Embryonic facial prominence (tissue), 1 donor: ENCODE data around the gene SGCE.
"Not testable (repeated sequence)": the region's sequence is repeated elsewhere in the genome, so short reads cannot be mapped to it uniquely, and the experiment has no call there.

Experiments
- DNase-seq: peaks from one replicate; pipeline ENCODE4 v3.0.0-alpha.2; 2016; ENCODE audit errors: extremely low spot score

Gene SGCE

GRCh38 chr7:94655848-94656657, at the start of gene SGCE:
Gene SGCE, minus strand, starts transcription at chr7:94656133. Its CDS starts 35 bp downstream, at chr7:94656098.
- peak; percentile 55 for DNase-seq

GRCh38 chr7:94705155-94706021, 49.5 kb upstream of the SGCE start:
- not testable (repeated sequence) for DNase-seq

- peak; percentile 12 for DNase-seq
Measured at GRCh38 chr7:94701555-94701973, 45.6 kb upstream of the SGCE start.

GRCh38 chr7:94700926-94701554, 45.1 kb upstream of the SGCE start:
- no peak for DNase-seq

- no peak for DNase-seq
Measured at GRCh38 chr7:94698275-94698674, 42.3 kb upstream of the SGCE start.

- DNase-seq: no peak
Measured at GRCh38 chr7:94697035-94697974, 41.4 kb upstream of the SGCE start.

- no peak for DNase-seq
Measured at GRCh38 chr7:94687810-94688209, 31.9 kb upstream of the SGCE start.

GRCh38 chr7:94687076-94687475, 31.1 kb upstream of the SGCE start:
- DNase-seq: no peak

GRCh38 chr7:94683066-94683465, 27.1 kb upstream of the SGCE start:
- DNase-seq: no peak

GRCh38 chr7:94679358-94679757, 23.4 kb upstream of the SGCE start:
- no peak for DNase-seq

- no peak for DNase-seq
Measured at GRCh38 chr7:94676431-94676830, 20.5 kb upstream of the SGCE start.

- DNase-seq: no peak
Measured at GRCh38 chr7:94675356-94675755, 19.4 kb upstream of the SGCE start.

- no peak for DNase-seq
Measured at GRCh38 chr7:94671444-94672235, 15.7 kb upstream of the SGCE start.

GRCh38 chr7:94669773-94670495, 14.0 kb upstream of the SGCE start:
- no peak for DNase-seq

- DNase-seq: no peak
Measured at GRCh38 chr7:94666879-94667587, 11.1 kb upstream of the SGCE start.

GRCh38 chr7:94665426-94665825, 9.5 kb upstream of the SGCE start:
- DNase-seq: no peak

- DNase-seq: no peak
Measured at GRCh38 chr7:94664023-94664422, 8.1 kb upstream of the SGCE start.

- no peak for DNase-seq
Measured at GRCh38 chr7:94662548-94662947, 6.6 kb upstream of the SGCE start.

- DNase-seq: no peak
Measured at GRCh38 chr7:94660006-94660405, 4.1 kb upstream of the SGCE start.
